ENCODE measurements around the gene LTB4R2. TPM values are rescaled to one million over a fixed set of nuclear protein-coding genes. Genes with fewer than 3 reads are reported as not detected.

Gene LTB4R2
- total and polyA plus RNA-seq, 7 experiments from 2014 or later: 2.1 to 26.8 (median 14.1) TPM

DNA sequence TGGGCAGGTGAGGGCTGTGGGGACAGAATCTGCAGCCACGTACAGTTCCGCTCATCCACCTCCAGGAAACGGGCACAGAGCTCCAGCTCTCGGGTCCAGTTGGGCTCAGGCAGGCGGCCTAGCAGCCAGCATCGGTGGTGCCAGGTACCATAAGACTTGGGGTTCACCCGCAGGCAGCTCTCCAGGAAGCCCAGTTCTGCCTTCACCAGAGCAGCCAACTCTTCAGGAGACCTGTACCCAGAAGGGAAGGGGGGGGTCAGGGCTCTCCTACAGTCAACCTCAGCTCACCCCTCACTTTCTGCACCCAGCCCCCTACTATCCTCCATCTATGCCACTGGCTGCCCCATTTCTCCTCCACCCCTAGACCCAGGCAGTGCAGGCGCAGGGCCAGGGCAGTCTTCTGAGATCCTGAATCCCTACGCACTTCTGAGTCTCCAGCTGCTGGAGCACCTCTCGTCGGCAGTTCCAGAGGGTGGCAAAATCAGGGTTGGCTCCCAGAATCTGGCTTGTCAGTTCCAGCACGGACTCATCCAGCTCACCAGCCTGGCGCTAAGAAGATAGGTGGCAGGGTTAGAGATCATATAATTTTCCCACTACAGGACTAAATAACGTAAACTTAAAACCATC is 39.9 kb upstream of the LTB4R2 start:
- Mint-ChIP-seq H3K27ac (peak overlapping the region in 8 of 9 donors; percentile 77 to 100 (median 96)), H3K27me3 (no peaks in the 10 kb centered on the region), H3K9me3 (no peaks in the 10 kb centered on the region), H3K4me1 (peaks cover 25 to 47% (median 40%) of the 10 kb centered on the region in 7 donors), H3K4me3 (peak overlapping the region; percentile 79 to 95 (median 92)), H3K36me3 (peaks cover 6 to 23% (median 15%) of the 10 kb centered on the region in 5 donors)
- Histone ChIP-seq H3K27ac (ENCODE audit: low read depth, low read length) (peak overlapping the region; percentile 98), H3K36me3 (ENCODE audit: control insufficient read depth in 2 of 3, insufficient read depth in 3 of 3, low read length in 3 of 3) (peaks cover 0 to 47% (median 0%) of the 10 kb centered on the region in 3 experiments), H3K4me1 (ENCODE audit: control insufficient read depth in 2 of 2, insufficient read depth in 2 of 2, low read length in 2 of 2) (peaks cover 17 to 23% of the 10 kb centered on the region in 2 donors), H3K9me3 (ENCODE audit: control insufficient read depth in 2 of 3, low read length in 3 of 3) (no peaks in the 10 kb centered on the region), H3K4me3 (ENCODE audit: low read length) (no peak overlapping the region), H3K27me3 (ENCODE audit: control insufficient read depth in 2 of 2, insufficient read depth in 2 of 2, low read length in 2 of 2) (no peaks in the 10 kb centered on the region)
- intact Hi-C loops (cut with micrococcal nuclease): loop anchor here (2.0 to 5.0 kb wide), 3 partner anchors 42 to 703 kb away; partner anchors contain the start of genes AP1G2 (in 1 of the 2), LTB4R (in 1 of the 2) and LTB4R2 (in 1 of the 2)
- DNase-seq (no peak), ATAC-seq (no peak)
- CTCF ChIA-PET: interaction anchor here (1.1 to 4.0 kb wide), 5 partner anchors 27 to 63 kb away, joined by 3 to 24 read pairs (median 9); partner anchors contain the start of gene TINF2
- POLR2A ChIA-PET: interaction anchor here (0.6 to 4.8 kb wide), 14 partner anchors 9 to 160 kb away, joined by 3 to 87 read pairs (median 6); partner anchors contain the start of genes CHMP4A, DHRS1, EMC9 and KHNYN

DNA sequence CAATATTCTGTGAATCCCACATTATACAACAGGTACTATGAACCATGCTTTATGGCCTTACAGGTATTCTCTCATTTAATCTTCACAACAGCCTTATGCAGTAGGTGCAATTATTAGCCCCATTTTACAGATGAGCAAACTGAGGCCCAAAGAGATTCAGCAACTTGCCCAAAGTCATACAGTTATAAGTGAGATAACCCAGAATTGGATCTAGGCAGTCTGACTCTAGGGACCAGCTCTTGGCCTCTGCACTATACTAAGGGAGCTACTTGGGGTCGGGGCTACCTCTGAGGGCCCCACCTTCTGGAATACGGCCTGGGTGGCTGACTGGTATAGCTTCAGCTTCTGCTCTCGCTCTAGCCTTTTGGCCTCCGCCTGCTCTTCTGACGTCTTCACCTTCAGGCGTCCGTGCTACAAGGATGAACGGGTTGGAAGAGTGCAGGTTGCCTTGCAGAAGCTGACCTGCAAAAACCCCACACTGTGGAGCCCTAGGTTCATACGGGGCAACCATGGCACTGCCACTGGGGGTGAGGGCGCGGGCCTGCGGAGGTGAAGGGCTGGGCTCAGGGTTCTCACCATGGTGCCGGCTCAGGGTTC is 39.3 kb upstream of the LTB4R2 start:
- DNase-seq (no peak), ATAC-seq (no peak)
- H3K4me3 ChIP-seq (ENCODE audit: low read length): peak overlapping the region; percentile 80
- peaks cover 17 to 23% of the 10 kb centered on the region in 2 donors for H3K4me1 ChIP-seq (ENCODE audit: control insufficient read depth in 2 of 2, insufficient read depth in 2 of 2, low read length in 2 of 2)
- no peaks in the 10 kb centered on the region for H3K27me3 ChIP-seq (ENCODE audit: control insufficient read depth in 2 of 2, insufficient read depth in 2 of 2, low read length in 2 of 2)
- H3K27ac ChIP-seq (ENCODE audit: low read depth, low read length): peak overlapping the region; percentile 98
- ChIA-PET CTCF (interaction anchor here (0.6 to 4.0 kb wide), 11 partner anchors 26 to 1341 kb away, joined by 3 to 24 read pairs (median 4); partner anchors contain the start of gene TINF2), POLR2A (interaction anchor here (0.6 to 4.8 kb wide), 24 partner anchors 9 to 164 kb away, joined by 3 to 87 read pairs (median 5); partner anchors contain the start of genes CHMP4A, CIDEB, DHRS1 and EMC9)
- peaks cover 6 to 21% (median 15%) of the 10 kb centered on the region in 5 donors for H3K36me3 Mint-ChIP-seq
- H3K4me1 Mint-ChIP-seq: peaks cover 30 to 52% (median 46%) of the 10 kb centered on the region in 7 donors
- intact Hi-C loops (cut with micrococcal nuclease): loop anchor here (1.0 to 5.0 kb wide), 21 partner anchors 9 to 949 kb away; partner anchors contain the start of genes DHRS1 (in 2 of the 2), GMPR2 (in 2 of the 2), IPO4 (in 2 of the 2) and LTB4R2 (in 2 of the 2)
- peaks cover 0 to 41% (median 0%) of the 10 kb centered on the region in 3 experiments for H3K36me3 ChIP-seq (ENCODE audit: control insufficient read depth in 2 of 3, insufficient read depth in 3 of 3, low read length in 3 of 3)
- peak overlapping the region; percentile 79 to 95 (median 92) for H3K4me3 Mint-ChIP-seq
- H3K9me3 Mint-ChIP-seq: no peaks in the 10 kb centered on the region
- H3K9me3 ChIP-seq (ENCODE audit: control insufficient read depth in 2 of 3, low read length in 3 of 3): no peaks in the 10 kb centered on the region
- no peaks in the 10 kb centered on the region for H3K27me3 Mint-ChIP-seq
- peak overlapping the region; percentile 93 to 100 (median 97) for H3K27ac Mint-ChIP-seq

DNA sequence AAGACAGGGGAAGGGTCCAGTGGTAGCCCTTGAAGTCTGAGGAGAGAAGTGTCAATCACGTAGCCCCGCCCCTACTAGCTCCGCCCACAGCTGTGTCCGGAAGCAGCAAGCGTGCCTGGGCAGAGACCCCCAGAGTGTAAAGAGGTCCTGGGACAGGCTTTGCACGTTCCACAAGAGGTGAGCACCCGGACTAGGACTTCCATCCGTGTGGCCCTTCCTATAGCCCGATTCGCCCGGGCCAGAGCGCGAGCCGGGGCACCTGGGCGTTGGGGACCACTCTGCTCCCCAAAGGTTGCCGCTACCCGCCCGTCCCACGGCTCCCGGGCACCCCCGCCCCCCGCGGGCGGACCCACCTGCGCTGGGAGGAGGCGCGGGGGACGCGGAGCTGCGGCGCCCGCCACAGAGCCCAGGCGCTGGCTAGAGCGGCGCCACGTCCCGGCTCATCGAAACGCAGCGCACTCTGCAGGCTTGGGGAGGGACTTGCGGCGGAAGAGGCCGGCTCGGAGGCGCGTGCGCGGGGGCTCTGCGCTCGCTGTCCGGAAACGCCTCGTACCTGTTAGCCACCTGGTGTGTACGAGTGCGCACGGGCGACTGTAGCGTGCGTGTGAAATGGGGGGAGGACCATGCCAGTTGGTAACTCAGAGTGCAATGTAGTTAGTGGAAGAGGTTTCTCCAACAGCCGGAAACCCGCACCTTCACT is 38.7 kb upstream of the LTB4R2 start, which contains the start of gene RABGGTA:
Gene RABGGTA, minus strand, starts transcription at position 464 of the 700 bp plus-strand sequence. CDS start 482 bp downstream, outside the sequence.
- peaks cover 6 to 19% (median 12%) of the 10 kb centered on the region in 5 donors for H3K36me3 Mint-ChIP-seq
- ATAC-seq: peak; percentile 91
- no peaks in the 10 kb centered on the region for H3K9me3 Mint-ChIP-seq
- peaks cover 0 to 35% (median 0%) of the 10 kb centered on the region in 3 experiments for H3K36me3 ChIP-seq (ENCODE audit: control insufficient read depth in 2 of 3, insufficient read depth in 3 of 3, low read length in 3 of 3)
- H3K4me3 ChIP-seq (ENCODE audit: low read length): peak within 1 kb of the TSS; percentile 80
- H3K4me3 Mint-ChIP-seq: peak within 1 kb of the TSS; percentile 79 to 95 (median 92)
- peaks cover 17 to 23% of the 10 kb centered on the region in 2 donors for H3K4me1 ChIP-seq (ENCODE audit: control insufficient read depth in 2 of 2, insufficient read depth in 2 of 2, low read length in 2 of 2)
- no peaks in the 10 kb centered on the region for H3K27me3 ChIP-seq (ENCODE audit: control insufficient read depth in 2 of 2, insufficient read depth in 2 of 2, low read length in 2 of 2)
- no peaks in the 10 kb centered on the region for H3K27me3 Mint-ChIP-seq
- peak within 1 kb of the TSS; percentile 98 for H3K27ac ChIP-seq (ENCODE audit: low read depth, low read length)
- peaks cover 30 to 52% (median 46%) of the 10 kb centered on the region in 7 donors for H3K4me1 Mint-ChIP-seq
- peak within 1 kb of the TSS; percentile 93 to 100 (median 98) for H3K27ac Mint-ChIP-seq
- intact Hi-C loops (cut with micrococcal nuclease): loop anchor here (1.0 to 5.0 kb wide), 21 partner anchors 8 to 950 kb away; partner anchors contain the start of genes DHRS1 (in 2 of the 2), GMPR2 (in 2 of the 2), IPO4 (in 2 of the 2) and LTB4R2 (in 2 of the 2)
- POLR2A ChIA-PET: interaction anchor here (0.6 to 4.8 kb wide), 27 partner anchors 8 to 166 kb away, joined by 3 to 87 read pairs (median 5); partner anchors contain the start of genes CHMP4A, CIDEB, DHRS1 and EMC9
- no peaks in the 10 kb centered on the region for H3K9me3 ChIP-seq (ENCODE audit: control insufficient read depth in 2 of 3, low read length in 3 of 3)
- peak; percentile 87 to 97 (median 96) for DNase-seq
- CTCF ChIA-PET: interaction anchor here (0.6 to 4.0 kb wide), 13 partner anchors 26 to 1342 kb away, joined by 3 to 24 read pairs (median 3); partner anchors contain the start of genes MDP1 and TINF2

DNA sequence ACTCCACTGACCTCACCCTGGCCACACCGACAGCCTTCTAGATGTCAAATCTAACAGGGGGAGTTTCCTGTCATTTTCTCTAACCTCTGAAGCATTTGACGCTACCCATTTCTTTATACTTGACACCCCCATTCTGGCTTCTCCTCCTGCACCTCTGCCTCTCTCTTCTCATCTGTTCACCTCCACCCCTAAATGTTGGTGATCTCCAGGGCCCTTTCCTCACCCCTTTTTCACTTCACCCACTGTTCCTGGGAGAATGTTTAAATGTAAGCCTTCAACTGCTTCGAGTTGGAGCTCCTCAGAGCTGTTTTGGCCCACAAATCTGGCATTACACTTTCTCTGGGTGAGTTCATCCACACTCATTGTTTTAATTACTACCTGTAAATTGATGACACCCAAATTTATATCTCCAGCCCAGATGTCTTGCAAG is 38.1 kb upstream of the LTB4R2 start:
- CTCF ChIA-PET: interaction anchor here (1.3 to 4.0 kb wide), 8 partner anchors 25 to 61 kb away, joined by 3 to 24 read pairs (median 6); partner anchors contain the start of genes DHRS1, MDP1, NOP9 and TINF2
- H3K9me3 Mint-ChIP-seq: no peaks in the 10 kb centered on the region
- DNase-seq (no peak), ATAC-seq (no peak)
- H3K27ac Mint-ChIP-seq: peak overlapping the region; percentile 93 to 100 (median 98)
- Histone ChIP-seq H3K4me1 (ENCODE audit: control insufficient read depth in 2 of 2, insufficient read depth in 2 of 2, low read length in 2 of 2) (peaks cover 17 to 23% of the 10 kb centered on the region in 2 donors), H3K27ac (ENCODE audit: low read depth, low read length) (peak overlapping the region; percentile 98), H3K36me3 (ENCODE audit: control insufficient read depth in 2 of 3, insufficient read depth in 3 of 3, low read length in 3 of 3) (peaks cover 0 to 29% (median 0%) of the 10 kb centered on the region in 3 experiments), H3K27me3 (ENCODE audit: control insufficient read depth in 2 of 2, insufficient read depth in 2 of 2, low read length in 2 of 2) (no peaks in the 10 kb centered on the region), H3K4me3 (ENCODE audit: low read length) (peak overlapping the region; percentile 16), H3K9me3 (ENCODE audit: control insufficient read depth in 2 of 3, low read length in 3 of 3) (no peaks in the 10 kb centered on the region)
- peak overlapping the region; percentile 76 to 95 (median 86) for H3K4me3 Mint-ChIP-seq
- H3K27me3 Mint-ChIP-seq: no peaks in the 10 kb centered on the region
- intact Hi-C loops (cut with micrococcal nuclease): loop anchor here (1.0 to 5.0 kb wide), 21 partner anchors 7 to 951 kb away; partner anchors contain the start of genes DHRS1 (in 2 of the 2), GMPR2 (in 2 of the 2), IPO4 (in 2 of the 2) and LTB4R2 (in 2 of the 2)
- POLR2A ChIA-PET: interaction anchor here (0.6 to 4.8 kb wide), 20 partner anchors 8 to 165 kb away, joined by 3 to 87 read pairs (median 5); partner anchors contain the start of genes CHMP4A, CIDEB, DHRS1 and EMC9
- H3K36me3 Mint-ChIP-seq: peaks cover 5 to 14% (median 6%) of the 10 kb centered on the region in 5 donors
- H3K4me1 Mint-ChIP-seq: peaks cover 32 to 53% (median 48%) of the 10 kb centered on the region in 7 donors

DNA sequence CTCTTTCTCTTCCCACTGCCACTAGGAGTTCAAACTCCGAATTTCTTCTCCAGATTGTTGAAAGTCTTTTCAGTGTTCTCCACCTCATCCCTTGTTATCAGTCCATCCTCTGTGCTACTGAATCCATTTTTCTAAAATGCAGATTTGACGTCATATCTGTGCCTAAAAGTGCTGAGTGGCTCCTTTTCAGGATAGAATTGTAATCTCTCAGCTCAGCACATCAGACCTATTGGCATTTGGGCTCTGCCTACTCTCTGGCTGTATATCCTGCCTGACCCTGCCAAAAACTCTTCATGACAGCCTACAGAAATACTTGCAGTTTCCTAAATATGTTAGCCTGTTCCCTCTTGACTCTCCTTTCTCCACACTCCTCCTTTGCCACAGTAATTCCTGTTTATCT is 37.5 kb upstream of the LTB4R2 start:
- H3K27ac ChIP-seq (ENCODE audit: low read depth, low read length): peak overlapping the region; percentile 98
- peak overlapping the region; percentile 93 to 100 (median 98) for H3K27ac Mint-ChIP-seq
- CTCF ChIA-PET: interaction anchor here (1.3 to 4.0 kb wide), 6 partner anchors 25 to 57 kb away, joined by 3 to 24 read pairs (median 6); partner anchors contain the start of genes DHRS1, MDP1, NOP9 and TINF2
- no peaks in the 10 kb centered on the region for H3K9me3 Mint-ChIP-seq
- H3K27me3 ChIP-seq (ENCODE audit: control insufficient read depth in 2 of 2, insufficient read depth in 2 of 2, low read length in 2 of 2): no peaks in the 10 kb centered on the region
- H3K27me3 Mint-ChIP-seq: no peaks in the 10 kb centered on the region
- H3K36me3 Mint-ChIP-seq: peaks cover 0 to 9% (median under 1%) of the 10 kb centered on the region in 5 donors
- H3K4me1 ChIP-seq (ENCODE audit: control insufficient read depth in 2 of 2, insufficient read depth in 2 of 2, low read length in 2 of 2): peaks cover 17 to 23% of the 10 kb centered on the region in 2 donors
- DNase-seq (no peak), ATAC-seq (no peak)
- peaks cover 34 to 55% (median 45%) of the 10 kb centered on the region in 7 donors for H3K4me1 Mint-ChIP-seq
- intact Hi-C loops (cut with micrococcal nuclease): loop anchor here (5.0 kb wide), 2 partner anchors 40 to 705 kb away; partner anchors contain the start of genes AP1G2 (in 1 of the 2), LTB4R (in 1 of the 2) and LTB4R2 (in 1 of the 2)
- H3K9me3 ChIP-seq (ENCODE audit: control insufficient read depth in 2 of 3, low read length in 3 of 3): no peaks in the 10 kb centered on the region
- H3K4me3 ChIP-seq (ENCODE audit: low read length): no peak overlapping the region
- H3K4me3 Mint-ChIP-seq: peak overlapping the region; percentile 63 to 92 (median 80)
- H3K36me3 ChIP-seq (ENCODE audit: control insufficient read depth in 2 of 3, insufficient read depth in 3 of 3, low read length in 3 of 3): peaks cover 0 to 23% (median 0%) of the 10 kb centered on the region in 3 experiments
- POLR2A ChIA-PET: interaction anchor here (0.6 to 4.8 kb wide), 11 partner anchors 9 to 165 kb away, joined by 3 to 87 read pairs (median 5); partner anchors contain the start of genes CHMP4A, CIDEB, DHRS1 and LTB4R
